Measurements from ENCODE around the gene APBB1IP.
"Not testable (repeated sequence)": the region's sequence is repeated elsewhere in the genome, so short reads cannot be mapped to it uniquely, and the experiment has no call there.

The APBB1IP gene, protein sequence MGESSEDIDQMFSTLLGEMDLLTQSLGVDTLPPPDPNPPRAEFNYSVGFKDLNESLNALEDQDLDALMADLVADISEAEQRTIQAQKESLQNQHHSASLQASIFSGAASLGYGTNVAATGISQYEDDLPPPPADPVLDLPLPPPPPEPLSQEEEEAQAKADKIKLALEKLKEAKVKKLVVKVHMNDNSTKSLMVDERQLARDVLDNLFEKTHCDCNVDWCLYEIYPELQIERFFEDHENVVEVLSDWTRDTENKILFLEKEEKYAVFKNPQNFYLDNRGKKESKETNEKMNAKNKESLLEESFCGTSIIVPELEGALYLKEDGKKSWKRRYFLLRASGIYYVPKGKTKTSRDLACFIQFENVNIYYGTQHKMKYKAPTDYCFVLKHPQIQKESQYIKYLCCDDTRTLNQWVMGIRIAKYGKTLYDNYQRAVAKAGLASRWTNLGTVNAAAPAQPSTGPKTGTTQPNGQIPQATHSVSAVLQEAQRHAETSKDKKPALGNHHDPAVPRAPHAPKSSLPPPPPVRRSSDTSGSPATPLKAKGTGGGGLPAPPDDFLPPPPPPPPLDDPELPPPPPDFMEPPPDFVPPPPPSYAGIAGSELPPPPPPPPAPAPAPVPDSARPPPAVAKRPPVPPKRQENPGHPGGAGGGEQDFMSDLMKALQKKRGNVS

DNA sequence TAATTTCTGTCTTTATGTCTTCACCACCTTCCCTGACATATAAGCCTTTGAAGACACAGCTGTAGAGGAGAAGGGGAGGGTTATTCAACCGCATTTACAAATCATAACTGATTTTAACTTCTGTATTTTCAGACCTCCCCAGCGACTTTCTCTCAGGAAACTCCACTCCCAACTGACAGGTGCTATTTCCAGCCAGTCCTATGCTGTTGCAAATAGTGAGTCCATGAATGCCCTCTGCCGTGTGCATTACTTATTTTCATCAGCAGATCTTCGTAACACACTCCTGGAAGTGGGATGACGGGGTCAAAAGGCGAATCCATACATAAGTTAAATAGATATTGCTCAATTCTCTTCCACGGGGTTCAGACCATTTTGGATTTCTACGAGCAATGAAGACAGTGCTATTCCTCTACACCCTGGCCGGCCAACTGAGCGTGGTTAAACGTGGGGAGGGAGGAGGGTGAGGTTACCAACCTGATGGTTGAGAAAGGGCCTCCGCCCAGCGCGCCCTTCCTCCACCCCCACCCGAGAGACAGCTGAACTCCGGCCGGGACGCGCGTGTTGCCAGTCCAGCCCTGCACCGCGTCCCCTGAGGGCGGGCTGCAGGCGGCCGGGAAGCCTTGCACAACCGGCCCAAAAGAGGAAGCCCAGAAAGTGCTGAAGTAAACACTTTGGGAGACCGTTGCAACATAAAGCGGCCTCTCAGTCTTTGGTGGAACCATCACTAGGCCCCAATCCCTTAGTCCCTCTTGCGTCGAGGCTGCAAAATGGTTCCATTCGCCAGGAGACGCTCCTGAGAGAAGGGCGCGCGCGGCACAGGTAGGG is at the start of gene APBB1IP:
Gene APBB1IP (plus strand): TSS at position 705 of the 825 bp plus-strand sequence. CDS start 53,986 bp downstream, outside the sequence.
- H3K27ac Mint-ChIP-seq: peak within 1 kb of the TSS; percentile 95
- H3K27me3 Mint-ChIP-seq: no peaks in the 10 kb centered on the region
- H3K4me3 Mint-ChIP-seq: peak within 1 kb of the TSS; percentile 92
- H3K4me1 Mint-ChIP-seq (ENCODE audit: low read depth): peaks cover 52% of the 10 kb centered on the region
- peaks cover 3% of the 10 kb centered on the region for H3K36me3 Mint-ChIP-seq
- H3K9me3 Mint-ChIP-seq (ENCODE audit: low read depth): no peaks in the 10 kb centered on the region

DNA sequence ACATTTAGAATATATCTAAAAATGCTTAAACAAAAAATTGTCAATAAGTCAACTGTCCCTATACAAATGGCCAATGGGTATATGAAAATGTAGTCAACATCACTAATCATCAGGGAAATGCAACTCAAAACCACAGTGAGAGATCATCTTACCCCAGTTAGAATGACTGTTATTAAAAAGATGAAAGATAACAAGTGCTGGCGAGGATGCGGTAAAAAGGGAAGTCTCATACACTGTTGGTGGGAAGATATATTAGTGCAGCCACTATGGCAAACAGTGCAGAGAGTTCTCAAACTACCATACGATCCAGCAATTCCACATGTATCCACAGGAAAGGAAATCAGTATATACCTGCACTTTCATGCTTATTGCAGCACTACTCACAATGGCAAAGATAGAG is 48.6 kb upstream of the APBB1IP start:
- Mint-ChIP-seq H3K9me3 (ENCODE audit: low read depth) (peaks cover 4% of the 10 kb centered on the region), H3K36me3 (peaks cover 3% of the 10 kb centered on the region), H3K4me3 (no peak overlapping the region), H3K27ac (no peak overlapping the region), H3K27me3 (peaks cover 5% of the 10 kb centered on the region), H3K4me1 (ENCODE audit: low read depth) (peaks cover 13% of the 10 kb centered on the region)

DNA sequence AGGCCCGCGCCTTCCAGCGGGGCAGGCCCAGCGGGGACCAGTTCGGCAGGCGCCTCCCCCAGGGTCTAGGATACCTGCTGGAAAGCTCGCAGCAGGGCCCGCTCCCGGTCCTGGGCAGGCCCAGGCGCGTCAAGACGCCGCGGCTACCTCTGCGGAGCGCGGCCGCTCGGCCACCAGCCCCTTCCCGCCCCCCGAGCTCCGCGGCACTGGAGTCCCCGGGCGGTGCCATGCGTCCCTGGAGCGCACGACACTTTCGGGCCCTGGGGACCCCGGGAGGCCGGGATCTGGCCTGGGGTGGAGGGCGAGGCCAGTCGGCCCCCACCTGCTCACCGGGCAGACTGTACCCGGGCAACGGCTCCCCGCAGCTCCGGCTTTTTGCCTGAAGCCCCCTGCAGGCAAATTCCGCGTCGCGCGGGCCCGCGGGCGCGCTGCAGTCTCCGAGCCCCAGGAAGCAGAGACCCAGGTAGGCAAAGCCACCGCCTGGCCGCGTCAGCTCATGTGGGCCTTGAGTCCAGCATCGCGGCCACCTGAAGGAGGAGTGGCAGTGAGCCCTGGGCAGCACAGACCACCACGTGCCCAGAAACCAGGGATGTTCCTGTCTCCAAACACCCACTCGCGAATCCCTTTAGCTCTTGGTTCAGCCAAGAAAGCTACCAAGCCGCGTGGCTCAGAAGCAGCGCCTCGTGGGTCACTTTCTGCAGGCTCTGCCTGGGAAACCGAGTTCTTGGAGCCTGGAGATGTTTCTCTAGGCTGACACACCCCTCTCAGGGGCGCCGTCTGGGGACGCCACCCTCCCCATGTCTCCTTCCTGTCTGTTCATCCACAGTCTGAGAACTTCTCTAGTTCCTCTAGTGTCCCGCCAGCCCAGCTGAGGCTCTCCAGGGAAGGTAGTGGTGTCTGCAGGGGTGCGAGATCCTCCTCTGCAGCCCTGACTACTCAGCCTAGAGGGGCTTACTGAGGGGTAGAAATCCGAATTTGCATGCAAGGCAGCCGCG is 46.1 kb upstream of the APBB1IP start:
- Mint-ChIP-seq H3K36me3 (peaks cover 3% of the 10 kb centered on the region), H3K27ac (no peak overlapping the region), H3K9me3 (ENCODE audit: low read depth) (peaks cover 4% of the 10 kb centered on the region), H3K4me1 (ENCODE audit: low read depth) (peaks cover 10% of the 10 kb centered on the region), H3K4me3 (peak overlapping the region; percentile 70), H3K27me3 (peaks cover 5% of the 10 kb centered on the region)

DNA sequence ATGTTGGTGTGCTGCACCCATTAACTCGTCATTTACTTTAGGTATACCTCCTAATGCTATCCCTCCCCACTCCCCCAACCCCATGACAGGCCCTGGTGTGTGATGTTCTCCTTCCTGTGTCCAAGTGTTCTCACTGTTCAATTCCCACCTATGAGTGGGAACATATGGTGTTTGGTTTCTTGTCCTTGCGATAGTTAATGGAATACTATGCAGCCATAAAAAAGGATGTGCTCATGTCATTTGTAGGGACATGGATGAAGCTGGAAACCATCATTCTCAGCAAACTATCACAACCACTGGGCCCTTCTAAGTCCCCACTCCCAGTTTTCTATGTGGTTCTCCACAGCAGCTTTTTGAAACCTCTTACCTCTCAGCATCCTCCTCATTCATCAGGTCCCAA is 39.8 kb upstream of the APBB1IP start:
- not testable (repeated sequence) for H3K27me3 Mint-ChIP-seq; H3K4me1 Mint-ChIP-seq (ENCODE audit: low read depth); H3K27ac Mint-ChIP-seq; H3K4me3 Mint-ChIP-seq; H3K9me3 Mint-ChIP-seq (ENCODE audit: low read depth); H3K36me3 Mint-ChIP-seq

DNA sequence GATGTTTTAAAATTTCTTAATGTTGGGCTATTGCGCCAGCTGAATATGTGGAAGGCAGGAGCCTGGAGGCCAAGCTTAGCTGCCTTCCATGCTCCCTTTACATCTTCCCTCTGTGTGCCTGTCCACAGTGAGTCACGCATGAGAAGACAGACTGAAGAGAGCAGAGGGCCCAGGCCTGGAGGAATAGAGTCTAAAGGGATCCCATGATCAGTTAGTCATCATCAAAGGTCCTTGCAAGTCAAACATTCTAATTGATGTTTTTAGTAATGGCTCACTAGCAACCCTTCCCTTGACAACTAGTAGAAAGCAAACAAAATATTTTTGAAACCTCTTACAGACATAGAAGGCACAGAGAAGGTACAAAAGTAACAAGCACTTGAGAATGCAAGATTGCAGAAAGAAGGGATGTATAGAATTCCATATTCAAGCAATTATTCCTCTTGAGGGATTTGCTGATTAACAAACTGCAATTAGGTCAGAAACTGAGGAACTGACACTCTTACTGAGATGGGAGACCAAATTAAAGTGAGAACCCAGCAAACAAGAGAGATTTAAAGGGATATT is 30.7 kb upstream of the APBB1IP start:
- H3K9me3 Mint-ChIP-seq (ENCODE audit: low read depth): peaks cover 5% of the 10 kb centered on the region
- peaks cover 1% of the 10 kb centered on the region for H3K4me1 Mint-ChIP-seq (ENCODE audit: low read depth)
- H3K27ac Mint-ChIP-seq: no peak overlapping the region
- H3K27me3 Mint-ChIP-seq: no peaks in the 10 kb centered on the region
- no peaks in the 10 kb centered on the region for H3K36me3 Mint-ChIP-seq
- H3K4me3 Mint-ChIP-seq: no peak overlapping the region

DNA sequence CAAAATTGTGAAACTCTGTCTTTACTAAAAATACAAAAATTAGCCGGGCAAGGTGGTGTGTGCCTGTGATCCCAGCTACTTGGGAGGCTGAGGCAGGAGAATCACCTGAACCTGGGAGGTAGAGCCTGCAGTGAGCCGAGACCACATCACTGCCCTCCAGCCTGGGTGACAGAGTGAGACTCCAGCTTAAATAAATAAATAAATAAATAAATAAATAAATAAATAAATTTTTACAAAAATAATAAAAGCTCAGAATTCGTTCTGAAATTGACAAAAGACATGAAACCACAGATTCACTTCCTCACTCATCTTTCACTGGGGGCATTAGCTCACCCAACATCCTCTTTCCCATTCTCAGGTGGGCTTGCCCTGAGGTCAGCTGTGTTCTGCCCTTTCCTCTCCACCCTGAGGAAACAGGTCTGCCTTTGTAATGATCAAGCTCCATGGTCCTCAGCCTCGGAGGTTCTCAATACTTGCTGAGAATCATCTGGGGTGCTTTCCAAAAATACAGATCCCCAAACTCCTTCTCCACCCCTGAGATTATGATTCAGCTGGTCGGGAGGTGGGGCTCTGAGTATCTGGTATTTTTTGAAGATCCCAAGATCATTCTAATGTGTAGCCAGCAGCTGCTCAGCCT is 29.2 kb upstream of the APBB1IP start:
- Mint-ChIP-seq H3K27ac (no peak overlapping the region), H3K9me3 (ENCODE audit: low read depth) (peaks cover 5% of the 10 kb centered on the region), H3K4me3 (no peak overlapping the region), H3K27me3 (no peaks in the 10 kb centered on the region), H3K4me1 (ENCODE audit: low read depth) (peaks cover 1% of the 10 kb centered on the region), H3K36me3 (no peaks in the 10 kb centered on the region)

DNA sequence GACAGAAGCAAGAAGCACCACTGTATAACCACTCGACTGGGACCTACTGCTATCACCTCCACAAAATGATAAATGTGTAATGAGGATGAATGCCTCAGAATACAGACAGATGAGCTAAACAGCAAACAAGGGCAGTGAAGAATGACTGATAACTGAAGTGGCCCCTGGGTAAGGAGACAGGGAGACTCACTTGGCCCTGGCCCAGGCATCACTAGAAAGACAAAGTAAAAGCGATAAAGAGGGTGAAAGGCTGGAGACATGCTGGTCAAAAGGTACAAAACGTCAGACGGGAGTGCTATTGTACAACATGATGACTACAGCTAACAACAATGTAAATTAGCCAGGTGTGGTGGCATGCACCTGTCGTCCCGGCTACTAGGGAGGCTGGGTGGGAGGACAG is 27.8 kb upstream of the APBB1IP start:
- Mint-ChIP-seq H3K27me3 (no peaks in the 10 kb centered on the region), H3K4me3 (no peak overlapping the region), H3K36me3 (no peaks in the 10 kb centered on the region), H3K27ac (no peak overlapping the region), H3K9me3 (ENCODE audit: low read depth) (peaks cover 5% of the 10 kb centered on the region), H3K4me1 (ENCODE audit: low read depth) (peaks cover 1% of the 10 kb centered on the region)

DNA sequence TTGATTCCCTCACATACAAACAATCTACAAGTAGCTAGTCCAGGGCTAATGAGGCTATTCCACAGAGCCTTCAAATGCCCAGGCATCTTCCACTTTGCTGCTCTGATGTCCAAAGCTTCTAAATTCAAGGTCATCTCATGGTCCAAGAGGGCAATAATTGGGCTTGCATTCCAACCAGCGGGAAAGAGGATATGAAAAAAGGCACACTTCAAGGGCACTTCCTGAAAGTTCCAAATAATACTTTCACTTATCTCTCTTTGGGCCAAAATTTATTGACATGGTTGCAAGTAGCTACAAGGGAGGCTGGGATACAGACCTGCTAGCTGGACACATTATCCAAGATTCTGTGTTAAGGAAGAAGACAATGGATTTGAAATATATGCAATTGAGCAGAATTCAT is 25.2 kb upstream of the APBB1IP start:
- H3K36me3 Mint-ChIP-seq: no peaks in the 10 kb centered on the region
- H3K27ac Mint-ChIP-seq: no peak overlapping the region
- H3K4me1 Mint-ChIP-seq (ENCODE audit: low read depth): peaks cover 1% of the 10 kb centered on the region
- peaks cover 5% of the 10 kb centered on the region for H3K9me3 Mint-ChIP-seq (ENCODE audit: low read depth)
- no peaks in the 10 kb centered on the region for H3K27me3 Mint-ChIP-seq
- H3K4me3 Mint-ChIP-seq: no peak overlapping the region

DNA sequence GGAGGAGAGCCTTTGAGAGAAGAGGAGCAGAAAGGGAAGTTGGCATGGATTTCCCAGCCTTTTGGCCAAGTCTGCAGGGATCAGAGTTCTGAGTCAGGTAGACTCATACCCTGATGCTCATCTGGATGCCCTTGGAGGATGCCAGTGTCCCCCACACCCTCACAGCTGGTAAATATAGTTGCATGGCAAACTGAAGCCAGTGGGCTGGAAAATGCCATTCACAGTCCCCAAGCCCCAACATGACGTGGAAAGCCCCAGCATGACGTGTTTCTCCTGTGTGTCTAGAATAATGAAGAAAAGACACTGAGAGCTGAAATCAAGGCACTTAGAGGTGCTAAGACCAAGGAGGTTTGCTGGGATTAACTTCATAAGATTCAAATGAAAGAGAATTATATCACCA is 24.8 kb upstream of the APBB1IP start:
- Mint-ChIP-seq H3K4me1 (ENCODE audit: low read depth) (peaks cover 1% of the 10 kb centered on the region), H3K4me3 (no peak overlapping the region), H3K27ac (no peak overlapping the region), H3K9me3 (ENCODE audit: low read depth) (peaks cover 2% of the 10 kb centered on the region), H3K27me3 (no peaks in the 10 kb centered on the region), H3K36me3 (no peaks in the 10 kb centered on the region)

DNA sequence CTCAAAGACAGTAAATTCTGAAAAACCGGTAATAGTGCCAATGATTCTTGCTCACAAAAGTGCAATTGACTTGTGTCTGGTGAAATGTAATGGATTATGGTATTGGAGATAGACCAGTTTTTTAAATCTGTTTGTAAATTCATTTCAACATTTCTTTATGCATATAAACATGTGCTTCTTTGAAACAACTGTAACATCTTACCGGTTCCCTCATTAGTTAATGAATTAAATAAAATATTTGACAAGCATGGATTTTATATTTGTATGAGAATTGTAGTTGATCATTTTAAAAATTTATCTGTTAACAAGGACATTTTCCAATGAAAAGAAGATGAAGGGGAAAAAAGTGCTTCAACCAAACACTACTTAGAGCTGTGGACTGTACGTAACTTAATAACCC is 21.0 kb upstream of the APBB1IP start:
- H3K4me1 Mint-ChIP-seq (ENCODE audit: low read depth): no peaks in the 10 kb centered on the region
- H3K27me3 Mint-ChIP-seq: no peaks in the 10 kb centered on the region
- H3K27ac Mint-ChIP-seq: no peak overlapping the region
- H3K9me3 Mint-ChIP-seq (ENCODE audit: low read depth): no peaks in the 10 kb centered on the region
- H3K36me3 Mint-ChIP-seq: no peaks in the 10 kb centered on the region
- no peak overlapping the region for H3K4me3 Mint-ChIP-seq

DNA sequence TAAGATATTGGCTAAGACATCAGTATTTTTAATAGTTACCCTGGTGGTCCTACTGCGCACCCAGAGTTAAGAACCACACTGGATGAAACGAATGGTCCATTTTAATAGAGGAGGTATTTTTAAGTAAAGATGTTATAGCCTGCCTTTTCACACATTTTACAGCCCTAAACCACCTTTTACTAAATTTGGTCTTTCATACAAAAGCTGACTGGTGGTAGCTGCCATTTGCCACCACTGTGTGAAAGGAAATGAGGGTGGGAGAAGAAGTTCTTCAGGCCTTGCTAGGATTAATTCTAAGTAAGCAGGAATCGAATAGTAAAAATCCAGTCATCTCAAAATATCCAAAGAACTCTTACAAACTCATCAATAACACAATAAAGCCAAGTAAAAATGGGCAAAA is 15.2 kb upstream of the APBB1IP start:
- H3K36me3 Mint-ChIP-seq: no peaks in the 10 kb centered on the region
- H3K9me3 Mint-ChIP-seq (ENCODE audit: low read depth): peaks cover 4% of the 10 kb centered on the region

DNA sequence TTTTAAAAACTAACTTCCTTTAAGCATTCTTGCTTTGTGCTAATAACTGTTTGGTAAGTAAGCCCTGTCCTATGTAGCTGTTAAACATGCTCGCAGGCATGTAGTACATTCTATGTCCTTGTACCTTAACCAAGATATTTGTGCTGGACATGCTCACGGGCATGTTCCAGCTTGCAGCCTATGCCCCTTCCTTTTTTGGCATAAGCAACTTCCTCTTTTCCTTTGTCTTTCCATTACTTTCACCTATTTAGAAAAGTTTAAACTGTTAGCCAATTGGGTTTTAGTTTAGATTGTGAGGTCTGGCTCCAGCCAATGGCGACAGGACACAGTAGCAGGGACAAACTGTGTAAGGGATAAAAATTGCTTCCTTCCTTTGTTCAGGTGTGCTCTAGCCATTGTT is 14.4 kb upstream of the APBB1IP start:
- Mint-ChIP-seq H3K4me1 (ENCODE audit: low read depth) (no peaks in the 10 kb centered on the region), H3K27ac (no peak overlapping the region), H3K4me3 (no peak overlapping the region), H3K9me3 (ENCODE audit: low read depth) (peaks cover 4% of the 10 kb centered on the region), H3K36me3 (no peaks in the 10 kb centered on the region), H3K27me3 (no peaks in the 10 kb centered on the region)

More for the DNA sequence above, 15.2 kb upstream of the APBB1IP start:
- H3K27me3 Mint-ChIP-seq: no peaks in the 10 kb centered on the region
- no peak overlapping the region for H3K27ac Mint-ChIP-seq
- H3K4me1 Mint-ChIP-seq (ENCODE audit: low read depth): no peaks in the 10 kb centered on the region
- H3K4me3 Mint-ChIP-seq: no peak overlapping the region

DNA sequence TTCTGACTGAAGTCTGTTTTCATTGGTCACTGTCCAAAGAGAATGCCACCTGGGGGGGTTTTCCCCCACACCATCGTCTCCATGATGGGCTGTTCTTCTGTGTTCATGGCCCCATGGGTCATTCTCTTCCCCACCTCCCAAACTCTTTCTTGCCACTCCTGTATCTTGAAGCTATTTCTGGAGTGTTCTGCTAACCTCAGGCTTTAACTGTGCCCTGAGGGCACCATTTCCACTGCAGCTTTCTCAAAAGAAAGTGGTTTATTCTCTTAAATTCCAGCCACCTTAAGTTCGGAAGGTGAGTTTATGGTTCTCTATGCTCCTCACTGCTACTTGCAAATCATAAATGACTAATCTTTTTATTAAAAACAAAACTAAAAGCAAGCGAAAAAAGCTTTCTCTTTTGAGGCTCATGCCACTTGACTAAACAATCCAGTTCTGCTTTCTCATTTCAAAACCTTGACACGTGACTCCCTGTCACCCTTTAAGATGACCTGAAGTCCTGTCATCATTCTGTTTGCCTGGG is 7.4 kb upstream of the APBB1IP start:
- Mint-ChIP-seq H3K36me3 (no peaks in the 10 kb centered on the region), H3K4me1 (ENCODE audit: low read depth) (peaks cover 22% of the 10 kb centered on the region), H3K4me3 (peak overlapping the region; percentile 63), H3K9me3 (ENCODE audit: low read depth) (no peaks in the 10 kb centered on the region), H3K27me3 (no peaks in the 10 kb centered on the region), H3K27ac (peak overlapping the region; percentile 96)
